Sciatic nerve (tissue), 2 donors: ENCODE results near the gene ADGRF3. TPM values are rescaled to one million over a fixed set of nuclear protein-coding genes. Genes with fewer than 3 reads are reported as not detected.
"Not testable (repeated sequence)": the region's sequence is repeated elsewhere in the genome, so short reads cannot be mapped to it uniquely, and the experiment has no call there.

Experiments used
- ATAC-seq: fragments of 200-7000 bp; cut with Tn5 transposase; one replicate; pipeline ENCODE4 v1.9.1; 2020; ENCODE audit warnings: mild to moderate bottlenecking, moderate library complexity
- DNase-seq: peaks from one replicate; pipeline ENCODE4 v3.0.0-alpha.2; 2020; ENCODE audit warnings: low spot score
- intact Hi-C: fragments of 100-400 bp; cut with DNase I; formaldehyde crosslinking; loops from one replicate; pipeline ENCODE4 v1.14.2; 2022
- total RNA-seq: library from RNA; stranded (reverse); fragmentation: NEBNext Ultra II Directional; extraction: Animal tissue kit (Norgen Biotek cat#: 25700); gene quantifications from one replicate; pipeline ENCODE4 v1.2.1, GENCODE V29; 2021
- donor health status: DM: no; HTN: no; CAD: no.
- donor health status: DM: no; HTN: no; CAD: no.

ADGRF3 gene
- total RNA-seq, 1 donor from 2014 or later: not detected

DNA sequence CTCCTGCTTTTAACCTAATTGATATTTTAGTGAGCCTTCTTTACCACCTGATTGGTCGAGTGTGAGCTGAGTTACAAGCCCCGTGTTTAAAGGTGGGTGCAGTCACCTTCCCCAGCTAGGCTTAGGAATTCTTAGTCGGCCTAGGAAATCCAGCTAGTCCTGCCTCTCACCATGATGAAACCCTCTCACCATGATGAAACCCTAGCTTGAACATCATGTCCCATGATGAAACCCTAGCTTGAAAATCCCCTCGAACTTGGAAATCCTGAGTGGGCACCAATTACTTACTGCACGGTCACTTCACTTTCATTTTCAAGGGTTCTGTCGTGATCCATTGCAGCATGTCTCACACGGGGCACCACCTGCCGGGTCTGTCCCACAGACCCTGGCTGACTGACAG lies 87.8 kb downstream of the ADGRF3 start:
- ATAC-seq, intact Hi-C loops, DNase-seq: not testable (repeated sequence)

Other genes with a start within 250 kb of the ADGRF3 start
- 6.8 TPM for gene GAREM2, start 173.7 kb downstream of the ADGRF3 start, total RNA-seq
- gene HADHA, start 102.2 kb downstream of the ADGRF3 start, total RNA-seq: 107 TPM
- gene HADHB, start 101.8 kb downstream of the ADGRF3 start, total RNA-seq: 85.6 TPM
- 30.2 TPM for gene SELENOI, start 646 bp downstream of the ADGRF3 start, total RNA-seq
- gene DRC1, start 55.1 kb upstream of the ADGRF3 start, total RNA-seq: 3.7 TPM
- 0.13 TPM for gene OTOF, start 131.3 kb upstream of the ADGRF3 start, total RNA-seq